Measurements from ENCODE around the gene COQ8A.
"Not testable (repeated sequence)": the region's sequence is repeated elsewhere in the genome, so short reads cannot be mapped to it uniquely, and the experiment has no call there.

Gene COQ8A

GRCh38 chr1:226952118-226952441, 12.0 kb downstream of the COQ8A start:
- no peak for DNase-seq (ENCODE audit: low read depth in 2 of 2)

DNA sequence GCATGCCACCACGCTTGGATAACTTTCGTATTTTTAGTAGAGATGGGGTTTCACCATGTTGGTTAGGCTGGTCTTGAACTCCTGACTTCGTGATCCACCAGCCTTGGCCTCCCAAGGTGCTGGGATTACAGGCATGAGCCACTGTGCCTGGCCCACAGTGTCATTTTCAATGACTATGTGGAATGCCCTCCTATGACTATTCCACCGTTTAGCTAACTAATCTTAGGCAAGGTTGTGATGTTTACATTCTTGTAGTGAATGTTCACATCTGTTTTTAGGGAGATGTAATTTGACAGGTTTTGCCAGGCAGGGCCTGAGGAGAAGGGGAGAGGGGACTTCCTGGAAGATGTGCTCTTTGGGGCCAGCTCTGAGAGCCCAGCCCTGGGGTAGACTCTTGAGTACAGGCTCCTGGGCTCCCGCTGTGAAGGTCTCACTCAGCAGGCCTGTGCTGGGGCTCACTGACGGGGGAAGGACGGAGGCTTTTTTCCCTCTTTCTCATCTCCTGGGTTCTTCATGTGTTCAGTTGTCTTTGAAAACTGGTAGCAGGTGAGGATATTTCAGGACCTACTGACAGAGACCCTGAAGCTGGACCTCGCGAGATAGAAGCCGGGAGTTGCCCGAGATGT, 13.2 kb downstream of the COQ8A start:
- no peak for DNase-seq (ENCODE audit: low read depth in 2 of 2)

DNA sequence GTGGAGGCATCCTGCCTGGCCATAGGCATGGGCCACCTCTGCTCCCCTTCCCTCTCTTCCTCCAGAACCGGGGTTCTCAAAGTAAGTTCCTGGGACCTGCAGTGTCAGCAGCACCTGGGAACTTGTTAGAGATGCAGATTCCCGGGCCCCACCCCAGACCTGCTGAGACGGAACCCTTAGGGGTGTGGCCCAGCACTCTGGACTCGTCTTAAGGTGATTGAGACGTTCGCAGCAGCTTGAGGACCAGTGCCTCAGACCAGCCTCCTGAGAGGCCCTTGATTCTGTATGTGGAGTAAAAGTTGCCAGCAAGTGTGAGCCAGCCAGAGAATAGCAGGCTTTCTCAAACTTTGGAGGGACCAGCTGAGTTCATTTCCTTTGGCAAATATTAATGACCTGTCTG, 14.2 kb downstream of the COQ8A start:
- no peak for DNase-seq (ENCODE audit: low read depth in 2 of 2)

DNA sequence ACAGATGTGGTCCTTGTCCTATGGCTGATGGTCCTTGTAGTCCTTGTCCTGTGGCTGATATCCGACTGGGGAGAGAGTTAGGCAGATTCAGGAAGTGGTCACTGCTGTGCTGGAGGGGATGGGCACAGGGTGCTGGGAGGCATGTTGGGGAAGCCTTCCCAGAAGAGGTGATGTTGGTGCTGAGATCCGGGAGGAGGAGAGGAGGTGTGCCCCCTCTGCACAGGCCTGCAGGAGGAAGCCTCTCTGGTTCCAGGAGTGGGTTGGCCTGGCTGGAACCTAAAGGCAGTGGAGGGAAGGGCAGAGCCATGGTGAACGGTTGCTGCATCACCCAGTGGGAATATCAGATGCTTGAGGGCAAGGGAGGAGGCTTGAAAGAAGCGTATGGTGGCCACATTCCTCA, 14.7 kb downstream of the COQ8A start:
- DNase-seq (ENCODE audit: low read depth in 2 of 2): no peak

GRCh38 chr1:226955857-226956256, 15.8 kb downstream of the COQ8A start:
- not testable (repeated sequence) for DNase-seq (ENCODE audit: low read depth in 2 of 2)

DNA sequence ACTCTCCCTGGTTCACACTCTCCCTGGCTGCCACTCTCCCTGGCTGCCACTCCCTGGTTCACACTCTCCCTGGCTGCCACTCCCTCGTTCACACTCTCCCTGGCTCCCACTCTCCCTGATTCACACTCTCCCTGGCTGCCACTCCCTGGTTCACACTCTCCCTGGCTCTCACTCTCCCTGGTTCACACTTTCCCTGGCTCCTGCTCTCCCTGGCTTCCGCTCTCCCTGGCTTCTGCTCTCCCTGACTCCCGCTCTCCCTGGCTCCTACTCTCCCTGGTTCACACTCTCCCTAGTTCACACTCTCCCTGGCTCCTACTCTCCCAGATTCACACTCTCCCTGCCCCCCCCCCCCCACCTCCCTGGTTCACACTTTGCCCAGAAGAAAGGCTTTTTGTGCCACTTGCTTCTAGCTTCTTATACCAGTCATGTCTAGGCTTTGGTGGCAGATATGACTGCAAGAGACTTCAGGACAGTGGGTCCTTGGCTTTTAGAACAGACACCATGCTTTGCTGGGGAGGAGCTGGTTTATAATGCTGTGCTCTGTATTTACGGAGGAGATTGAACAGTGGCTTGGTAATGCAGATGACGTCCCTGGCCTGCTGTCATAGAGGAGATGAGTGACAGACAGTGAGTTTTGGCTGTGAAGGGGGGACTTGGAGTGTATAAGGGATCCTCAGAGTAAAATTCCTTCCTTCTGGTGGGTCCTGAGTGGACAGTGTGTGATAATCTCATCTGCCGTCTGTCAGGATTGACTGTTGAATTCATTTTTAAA, 17.0 kb downstream of the COQ8A start:
- DNase-seq (ENCODE audit: low read depth in 2 of 2): no peak

- no peak for DNase-seq (ENCODE audit: low read depth in 2 of 2)
These were observed 17.6 kb downstream of the COQ8A start for GRCh38 chr1:226957714-226958113.

DNA sequence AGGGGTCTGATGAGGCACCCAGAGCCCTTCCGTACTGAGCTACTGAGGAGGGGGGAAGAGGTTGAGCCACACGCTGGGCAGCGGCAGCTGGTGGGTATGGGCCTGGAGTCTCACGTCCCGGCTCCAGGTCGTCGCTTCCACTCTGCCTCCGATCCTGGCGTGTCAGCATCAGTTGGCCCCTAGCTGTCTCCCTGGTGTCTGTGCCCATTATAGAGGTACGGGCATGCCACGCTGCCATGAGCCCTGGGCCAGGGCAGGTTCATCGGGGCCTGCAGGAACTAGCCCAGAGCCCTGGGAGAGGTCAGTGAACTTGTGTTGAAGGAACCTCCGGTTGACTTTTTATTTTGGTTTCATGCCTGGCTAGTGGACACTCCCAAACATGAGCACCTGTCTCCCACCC, 18.2 kb downstream of the COQ8A start:
- no peak for DNase-seq (ENCODE audit: low read depth in 2 of 2)

GRCh38 chr1:226960256-226960655, 20.2 kb downstream of the COQ8A start:
- no peak for DNase-seq (ENCODE audit: low read depth in 2 of 2)

DNA sequence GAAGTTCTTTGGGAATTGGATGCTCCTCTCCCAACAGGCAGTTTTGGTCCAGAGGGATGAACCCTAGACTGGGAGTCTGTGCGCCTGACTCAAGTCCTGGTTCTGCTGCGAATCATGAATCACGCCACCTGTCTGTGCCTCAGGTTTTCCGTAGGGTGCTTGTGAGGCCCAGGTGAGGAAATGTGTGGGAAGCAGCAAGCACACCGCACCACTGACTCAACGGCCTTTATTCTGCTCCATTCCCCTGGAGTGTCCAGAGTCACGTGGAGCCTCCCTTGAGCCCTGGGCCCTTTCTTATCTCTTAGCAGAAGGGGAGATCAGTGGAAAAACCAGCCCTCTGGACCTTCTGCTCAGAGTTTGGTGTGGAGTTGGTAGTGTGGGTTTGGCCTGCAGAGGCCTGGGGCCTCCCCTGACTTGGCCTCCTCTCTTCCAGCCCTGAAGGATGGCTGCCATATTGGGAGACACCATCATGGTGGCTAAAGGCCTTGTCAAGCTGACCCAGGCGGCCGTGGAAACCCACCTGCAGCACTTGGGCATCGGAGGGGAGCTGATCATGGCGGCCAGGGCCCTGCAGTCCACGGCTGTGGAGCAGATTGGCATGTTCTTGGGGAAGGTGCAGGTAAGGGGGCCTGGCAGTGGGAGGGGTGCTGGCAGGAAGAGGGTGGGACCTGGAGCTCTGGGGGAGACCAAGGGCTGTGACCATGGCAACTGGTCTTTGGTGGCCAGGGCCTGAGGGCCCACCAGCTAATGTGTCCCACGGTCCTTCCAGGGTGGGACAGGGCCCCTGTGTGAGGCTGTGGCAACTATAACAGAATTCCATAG, 21.1 kb downstream of the COQ8A start:
- DNase-seq (ENCODE audit: low read depth in 2 of 2): no peak

DNA sequence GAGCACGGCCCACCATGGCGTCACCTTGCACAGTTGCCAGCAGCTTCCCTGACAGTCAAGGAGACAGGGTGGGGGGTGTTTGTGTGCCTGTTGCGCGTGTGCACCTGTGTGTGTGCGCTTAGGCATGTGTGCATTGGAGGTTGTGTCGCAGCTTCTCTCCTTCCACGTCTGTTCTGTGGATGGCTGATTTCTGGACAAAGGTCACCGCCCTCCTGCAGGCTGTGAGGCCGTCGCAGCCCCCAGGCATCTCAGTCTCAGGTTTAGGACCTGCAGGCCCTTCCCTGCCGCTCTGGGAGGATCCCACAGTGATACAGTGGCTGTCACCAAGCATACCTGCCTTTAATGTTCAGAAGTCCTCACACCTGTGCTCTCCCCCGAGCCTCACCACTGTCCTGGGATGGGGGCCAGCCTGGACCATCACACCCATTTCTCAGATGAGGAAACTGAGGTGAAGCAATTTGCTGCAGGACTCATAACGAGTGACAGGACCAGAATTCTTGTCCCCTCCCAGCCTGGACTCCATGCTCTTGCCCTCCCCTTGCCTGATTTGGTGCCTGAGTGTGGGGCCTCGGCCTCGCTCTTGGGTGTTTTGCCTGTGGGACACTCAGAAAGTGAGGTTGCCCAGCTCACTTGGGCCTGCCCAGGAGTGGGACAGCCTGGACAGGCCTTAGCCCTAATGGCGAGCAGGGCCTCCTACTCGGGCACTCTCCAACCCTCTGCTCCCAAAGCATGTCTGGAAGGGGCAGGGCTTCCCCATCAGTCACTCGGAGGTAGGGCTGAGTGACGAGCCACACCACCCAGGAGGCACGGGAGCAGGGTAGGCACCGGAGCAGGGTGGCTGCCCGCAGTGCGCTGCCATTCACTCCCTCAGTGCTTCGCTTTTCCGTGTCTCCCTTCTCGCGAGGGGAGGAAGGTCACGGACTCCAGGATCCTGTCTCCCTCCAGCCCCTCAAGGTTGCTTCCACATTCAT, 22.6 kb downstream of the COQ8A start:
- DNase-seq (ENCODE audit: low read depth in 2 of 2): no peak

GRCh38 chr1:226964068-226964425, 24.0 kb downstream of the COQ8A start:
- DNase-seq (ENCODE audit: low read depth in 2 of 2): no peak

- DNase-seq (ENCODE audit: low read depth in 2 of 2): no peak
These were observed 24.8 kb downstream of the COQ8A start for GRCh38 chr1:226964611-226965486.

- no peak for DNase-seq (ENCODE audit: low read depth in 2 of 2)
These were observed 25.7 kb downstream of the COQ8A start for GRCh38 chr1:226965581-226966440.

DNA sequence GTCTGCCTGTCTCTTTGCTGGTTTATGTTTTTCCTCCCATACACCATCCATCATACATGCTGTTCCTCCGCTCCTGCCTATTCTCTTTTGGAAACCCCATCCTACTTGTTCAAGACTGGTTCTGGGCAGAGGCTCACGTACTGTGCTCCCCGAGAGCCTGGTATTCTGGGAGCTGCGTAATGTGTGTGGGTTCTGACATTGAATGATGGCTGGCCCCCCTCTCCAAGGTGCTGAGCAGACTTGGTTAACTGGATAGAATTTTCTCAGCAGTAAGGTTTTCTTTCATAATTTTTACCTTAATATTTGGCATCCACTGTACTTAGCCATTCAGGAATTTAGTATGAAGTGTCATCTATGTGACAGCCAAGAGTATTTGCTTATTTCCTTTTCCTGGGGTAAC, 26.6 kb downstream of the COQ8A start:
- DNase-seq (ENCODE audit: low read depth in 2 of 2): no peak

- DNase-seq (ENCODE audit: low read depth in 2 of 2): no peak
These were observed 27.6 kb downstream of the COQ8A start for GRCh38 chr1:226967665-226968064.

DNA sequence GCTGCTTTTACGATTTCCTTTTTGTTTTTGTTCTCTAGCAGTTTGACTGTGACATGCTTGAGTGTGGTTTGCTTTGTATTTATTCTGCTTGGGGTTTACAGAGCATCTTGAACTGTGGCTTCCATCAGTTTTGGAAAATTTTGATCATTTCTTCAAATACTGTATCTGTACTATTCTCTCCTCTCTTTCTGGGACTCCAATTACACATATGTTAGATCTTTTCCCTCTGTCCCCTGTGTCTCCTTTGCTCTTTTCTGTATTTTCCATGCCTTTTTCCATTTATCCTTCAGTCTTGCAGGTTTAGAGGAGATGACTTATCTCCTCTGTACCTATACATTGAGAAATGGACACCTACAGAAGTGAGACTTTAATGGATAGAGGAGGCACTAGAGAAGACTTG, 31.7 kb downstream of the COQ8A start:
- no peak for DNase-seq (ENCODE audit: low read depth in 2 of 2)

DNA sequence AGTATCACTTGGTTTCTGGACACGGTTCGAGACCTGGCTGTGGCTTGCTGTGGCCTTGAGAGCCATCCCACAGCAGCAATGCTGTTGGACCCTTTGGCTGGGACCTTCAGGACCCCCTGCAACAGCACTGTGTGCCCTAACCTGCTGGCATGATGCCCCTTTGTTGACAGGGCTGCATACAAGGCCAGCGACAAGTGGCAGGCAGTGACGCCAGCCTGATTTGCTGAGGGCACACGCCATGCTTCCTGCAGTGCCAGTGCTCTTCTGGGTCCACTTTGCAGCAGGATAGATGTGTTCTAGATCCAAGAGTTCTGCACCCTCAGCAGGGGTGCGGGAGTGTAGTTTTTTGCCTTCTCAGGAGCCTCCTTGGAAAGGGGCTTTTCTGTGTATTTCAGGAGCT, 32.8 kb downstream of the COQ8A start:
- no peak for DNase-seq (ENCODE audit: low read depth in 2 of 2)

DNA sequence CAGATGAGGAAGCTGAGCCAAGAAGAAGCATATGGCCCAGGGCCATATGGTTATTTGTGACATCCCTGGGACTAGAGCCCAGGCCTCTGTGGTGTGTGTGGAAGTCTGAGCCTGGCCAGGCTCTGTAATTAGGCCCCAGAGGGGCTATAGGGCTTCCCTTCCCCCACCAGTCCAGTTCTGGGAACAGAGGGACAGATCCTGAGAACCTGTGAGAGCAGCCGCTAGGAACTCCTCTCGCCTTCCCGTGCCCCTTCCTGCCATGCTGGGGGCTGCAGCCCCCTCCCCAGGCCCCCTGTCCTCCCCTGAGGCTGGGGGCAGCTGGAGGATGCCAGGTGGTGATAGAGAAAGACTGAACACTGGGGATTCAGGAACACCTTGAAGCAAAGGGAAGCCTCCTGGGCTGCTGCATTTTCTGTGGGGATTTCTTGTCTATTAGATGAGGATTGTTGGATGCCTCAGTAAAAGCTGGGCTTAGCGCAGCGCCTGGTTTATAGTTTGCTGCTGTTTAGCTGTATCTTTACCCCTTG, 33.3 kb downstream of the COQ8A start:
- DNase-seq (ENCODE audit: low read depth in 2 of 2): no peak

All from stimulated activated CD4-positive, alpha-beta T cell treated with anti-CD3 and anti-CD28 coated beads, Interleukin-1b, Interleukin-23, amount 100 ng/mL, for 1 hour (primary cell).